ENCODE data around the gene AOC1.

- TF ChIP-seq, protein P1, sequence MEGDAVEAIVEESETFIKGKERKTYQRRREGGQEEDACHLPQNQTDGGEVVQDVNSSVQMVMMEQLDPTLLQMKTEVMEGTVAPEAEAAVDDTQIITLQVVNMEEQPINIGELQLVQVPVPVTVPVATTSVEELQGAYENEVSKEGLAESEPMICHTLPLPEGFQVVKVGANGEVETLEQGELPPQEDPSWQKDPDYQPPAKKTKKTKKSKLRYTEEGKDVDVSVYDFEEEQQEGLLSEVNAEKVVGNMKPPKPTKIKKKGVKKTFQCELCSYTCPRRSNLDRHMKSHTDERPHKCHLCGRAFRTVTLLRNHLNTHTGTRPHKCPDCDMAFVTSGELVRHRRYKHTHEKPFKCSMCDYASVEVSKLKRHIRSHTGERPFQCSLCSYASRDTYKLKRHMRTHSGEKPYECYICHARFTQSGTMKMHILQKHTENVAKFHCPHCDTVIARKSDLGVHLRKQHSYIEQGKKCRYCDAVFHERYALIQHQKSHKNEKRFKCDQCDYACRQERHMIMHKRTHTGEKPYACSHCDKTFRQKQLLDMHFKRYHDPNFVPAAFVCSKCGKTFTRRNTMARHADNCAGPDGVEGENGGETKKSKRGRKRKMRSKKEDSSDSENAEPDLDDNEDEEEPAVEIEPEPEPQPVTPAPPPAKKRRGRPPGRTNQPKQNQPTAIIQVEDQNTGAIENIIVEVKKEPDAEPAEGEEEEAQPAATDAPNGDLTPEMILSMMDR (conservative IDR thresholded peaks at IDR 0.05; ENCODE audit: low read depth, low read length), result no peak
- no peak for TF ChIP-seq MAZ (IDR thresholded peaks at IDR 0.05; ENCODE audit: borderline replicate concordance, low read depth, low read length)
- TF ChIP-seq SMC3 (IDR thresholded peaks at IDR 0.05; ENCODE audit: low read depth, low read length), result no peak
Observed at GRCh38 chr7:150871601-150872000, 19.3 kb downstream of the AOC1 start.
